ENCODE data around the gene SIRPB2.

Gene SIRPB2

DNA sequence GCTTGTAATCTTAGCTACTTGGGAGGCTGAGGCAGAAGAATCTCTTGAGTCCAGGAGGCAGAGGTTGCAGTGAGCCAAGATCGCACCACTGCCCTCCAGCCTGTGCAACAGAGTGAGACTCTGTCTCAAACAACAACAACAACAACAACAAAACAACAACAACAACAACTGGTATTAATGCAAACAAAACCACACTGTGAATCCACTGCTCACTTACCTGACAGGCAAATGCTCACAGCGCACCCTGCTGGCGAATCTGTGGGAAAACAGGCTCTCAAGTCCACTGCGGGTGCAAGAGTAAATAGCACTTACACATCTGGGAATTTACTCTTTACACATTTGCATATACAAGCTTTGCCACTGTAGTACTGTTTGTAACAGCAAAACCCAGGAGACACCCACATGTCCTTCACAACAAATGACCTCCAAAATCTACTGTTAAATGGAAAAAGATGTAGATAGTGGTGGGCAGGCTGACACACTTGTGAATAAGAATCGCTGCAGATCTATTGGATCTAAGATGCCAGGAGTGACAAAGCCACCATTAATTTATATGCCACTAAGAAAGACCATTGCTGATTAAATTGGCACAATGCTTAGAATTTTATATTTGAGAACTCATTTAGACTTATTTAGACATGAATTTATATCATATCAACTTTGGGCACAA, 53.9 kb downstream of the SIRPB2 start:
- H3K4me3 ChIP-seq (ENCODE audit: control insufficient read depth, low read depth, low read length) = no peak overlapping the region
- DNase-seq (ENCODE audit: low read depth) = peak; percentile 35
- TF ChIP-seq, protein P1, sequence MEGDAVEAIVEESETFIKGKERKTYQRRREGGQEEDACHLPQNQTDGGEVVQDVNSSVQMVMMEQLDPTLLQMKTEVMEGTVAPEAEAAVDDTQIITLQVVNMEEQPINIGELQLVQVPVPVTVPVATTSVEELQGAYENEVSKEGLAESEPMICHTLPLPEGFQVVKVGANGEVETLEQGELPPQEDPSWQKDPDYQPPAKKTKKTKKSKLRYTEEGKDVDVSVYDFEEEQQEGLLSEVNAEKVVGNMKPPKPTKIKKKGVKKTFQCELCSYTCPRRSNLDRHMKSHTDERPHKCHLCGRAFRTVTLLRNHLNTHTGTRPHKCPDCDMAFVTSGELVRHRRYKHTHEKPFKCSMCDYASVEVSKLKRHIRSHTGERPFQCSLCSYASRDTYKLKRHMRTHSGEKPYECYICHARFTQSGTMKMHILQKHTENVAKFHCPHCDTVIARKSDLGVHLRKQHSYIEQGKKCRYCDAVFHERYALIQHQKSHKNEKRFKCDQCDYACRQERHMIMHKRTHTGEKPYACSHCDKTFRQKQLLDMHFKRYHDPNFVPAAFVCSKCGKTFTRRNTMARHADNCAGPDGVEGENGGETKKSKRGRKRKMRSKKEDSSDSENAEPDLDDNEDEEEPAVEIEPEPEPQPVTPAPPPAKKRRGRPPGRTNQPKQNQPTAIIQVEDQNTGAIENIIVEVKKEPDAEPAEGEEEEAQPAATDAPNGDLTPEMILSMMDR (IDR thresholded peaks at IDR 0.05; ENCODE audit: control insufficient read depth, insufficient read depth, low read depth, low read length, missing control alignments) = peak; percentile 85

DNA sequence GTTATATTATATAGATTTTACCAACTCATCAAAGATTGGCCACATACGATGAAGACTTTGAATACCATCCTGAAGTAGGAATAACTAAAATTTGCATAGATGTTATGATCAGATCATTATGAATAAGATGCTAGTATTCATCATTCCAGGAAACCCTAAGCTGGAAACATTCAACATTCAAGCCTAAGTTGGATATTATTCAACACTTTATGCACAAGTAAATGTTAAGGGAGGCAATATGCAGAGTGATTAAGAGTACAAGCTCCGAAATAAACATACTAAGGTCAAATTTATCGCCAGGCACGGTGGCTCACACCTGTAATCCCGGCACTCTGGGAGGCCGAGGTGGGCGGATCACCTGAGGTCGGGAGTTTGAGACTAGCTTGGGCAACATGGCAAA, 55.0 kb downstream of the SIRPB2 start:
- TF ChIP-seq, protein P1 (IDR thresholded peaks at IDR 0.05; ENCODE audit: control insufficient read depth, insufficient read depth, low read depth, low read length, missing control alignments) = no peak
- no peak for DNase-seq (ENCODE audit: low read depth)
- no peak overlapping the region for H3K4me3 ChIP-seq (ENCODE audit: control insufficient read depth, low read depth, low read length)

DNA sequence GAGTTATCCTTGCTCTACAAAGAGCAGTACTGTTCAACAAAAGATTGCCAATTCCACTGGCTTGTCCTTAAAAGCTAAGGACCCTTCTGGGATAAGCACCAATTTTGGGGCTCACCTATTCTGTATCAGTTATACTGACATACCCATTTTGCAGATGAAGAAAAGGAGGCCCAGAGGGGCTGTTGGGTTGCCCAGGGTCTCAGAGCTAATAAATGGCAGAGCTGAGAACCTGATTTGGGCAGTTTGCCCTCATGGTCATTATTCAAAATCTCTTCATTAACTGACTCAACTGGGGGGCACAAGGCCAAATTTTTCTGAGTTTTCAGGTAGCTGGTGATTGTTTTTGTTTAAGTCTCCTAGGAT, 55.9 kb downstream of the SIRPB2 start:
- H3K4me3 ChIP-seq (ENCODE audit: control insufficient read depth, low read depth, low read length) = no peak overlapping the region
- TF ChIP-seq, protein P1 (IDR thresholded peaks at IDR 0.05; ENCODE audit: control insufficient read depth, insufficient read depth, low read depth, low read length, missing control alignments) = no peak
- no peak for DNase-seq (ENCODE audit: low read depth)

DNA sequence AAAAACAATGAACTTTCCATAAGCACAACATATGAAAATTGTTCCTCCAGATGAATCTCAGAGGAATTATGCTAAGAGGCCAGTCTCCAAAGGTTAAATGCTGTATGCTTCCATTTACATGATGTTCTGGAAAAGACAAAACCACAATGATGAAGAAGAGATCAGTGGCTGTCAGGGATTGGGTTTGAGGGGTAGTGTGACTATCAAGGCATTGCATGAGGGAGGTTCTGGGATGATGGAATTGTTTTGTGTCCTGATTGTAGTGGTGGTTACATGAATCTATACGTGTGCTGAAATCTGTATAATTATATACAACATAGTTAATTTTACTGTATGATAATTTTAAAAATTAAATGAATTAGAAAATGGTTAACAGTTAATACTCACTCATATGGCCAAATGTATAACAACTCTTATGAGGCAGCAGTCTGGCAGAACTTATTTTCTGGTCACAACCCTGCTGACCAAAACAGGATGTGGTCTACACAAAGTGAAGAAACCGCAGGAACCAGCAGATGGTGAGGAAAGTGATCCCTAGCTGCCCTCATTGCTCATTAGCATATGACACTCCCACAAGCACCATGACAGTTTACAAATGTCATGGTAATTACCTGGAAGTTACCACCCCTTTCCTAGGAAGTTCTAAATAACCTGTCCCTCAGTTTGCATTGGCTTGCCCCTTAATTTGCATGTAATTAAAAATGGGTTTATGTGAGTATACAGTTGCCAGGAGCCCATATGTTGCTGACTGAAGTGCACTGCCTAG, 56.5 kb downstream of the SIRPB2 start:
- DNase-seq (ENCODE audit: low read depth) = peak; percentile 71

DNA sequence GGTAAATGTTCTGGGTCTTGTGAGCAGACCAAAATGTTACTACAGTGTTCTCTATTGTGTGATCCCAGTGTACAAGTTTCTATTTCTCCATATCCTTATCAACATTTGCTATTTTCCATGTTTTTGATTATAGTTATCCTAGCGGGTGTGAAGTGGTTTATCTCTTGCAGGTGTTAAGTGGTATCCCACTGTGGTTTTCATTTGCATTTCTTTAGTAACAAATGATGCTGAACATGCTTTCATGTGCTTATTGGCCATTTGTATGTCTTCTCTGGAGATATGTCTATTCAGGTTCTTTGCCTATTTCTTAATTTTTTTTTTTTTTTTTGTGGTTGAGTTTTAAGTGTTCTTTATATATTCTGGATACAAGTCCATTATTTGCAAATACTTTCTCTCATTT, 60.1 kb downstream of the SIRPB2 start:
- H3K4me3 ChIP-seq (ENCODE audit: control insufficient read depth, low read depth, low read length) = no peak overlapping the region
- TF ChIP-seq, protein P1 (IDR thresholded peaks at IDR 0.05; ENCODE audit: control insufficient read depth, insufficient read depth, low read depth, low read length, missing control alignments) = no peak
- DNase-seq (ENCODE audit: low read depth) = no peak

More for the DNA sequence above, 56.5 kb downstream of the SIRPB2 start:
- no peak overlapping the region for H3K4me3 ChIP-seq (ENCODE audit: control insufficient read depth, low read depth, low read length)
- TF ChIP-seq, protein P1 (IDR thresholded peaks at IDR 0.05; ENCODE audit: control insufficient read depth, insufficient read depth, low read depth, low read length, missing control alignments) = no peak

DNA sequence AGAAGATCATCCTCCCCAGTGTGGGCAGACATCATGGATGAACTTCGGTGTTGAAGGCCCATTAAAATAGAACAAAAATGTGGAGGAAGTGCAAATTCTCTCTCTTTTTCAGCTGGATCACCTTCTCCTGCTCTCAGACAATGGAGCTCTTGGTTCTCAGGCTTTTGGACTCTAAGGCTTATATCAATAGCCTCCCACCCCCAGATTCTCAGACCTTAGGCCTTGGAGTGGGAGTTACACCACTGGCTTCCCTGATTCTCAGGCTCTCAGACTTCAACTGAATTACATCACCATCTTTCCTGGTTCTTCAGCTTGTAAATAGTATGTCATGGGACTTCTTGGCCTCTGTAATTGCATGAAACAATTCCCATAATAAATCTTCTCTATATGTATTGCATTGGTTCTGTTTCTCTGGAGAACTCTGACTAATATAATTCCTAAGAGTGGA, 61.2 kb downstream of the SIRPB2 start:
- peak; percentile 58 for DNase-seq (ENCODE audit: low read depth)

More for the DNA sequence above, 61.2 kb downstream of the SIRPB2 start:
- TF ChIP-seq, protein P1 (IDR thresholded peaks at IDR 0.05; ENCODE audit: control insufficient read depth, insufficient read depth, low read depth, low read length, missing control alignments) = no peak
- H3K4me3 ChIP-seq (ENCODE audit: control insufficient read depth, low read depth, low read length) = no peak overlapping the region
